ENCODE data around the gene ZMIZ1.

Gene ZMIZ1

DNA sequence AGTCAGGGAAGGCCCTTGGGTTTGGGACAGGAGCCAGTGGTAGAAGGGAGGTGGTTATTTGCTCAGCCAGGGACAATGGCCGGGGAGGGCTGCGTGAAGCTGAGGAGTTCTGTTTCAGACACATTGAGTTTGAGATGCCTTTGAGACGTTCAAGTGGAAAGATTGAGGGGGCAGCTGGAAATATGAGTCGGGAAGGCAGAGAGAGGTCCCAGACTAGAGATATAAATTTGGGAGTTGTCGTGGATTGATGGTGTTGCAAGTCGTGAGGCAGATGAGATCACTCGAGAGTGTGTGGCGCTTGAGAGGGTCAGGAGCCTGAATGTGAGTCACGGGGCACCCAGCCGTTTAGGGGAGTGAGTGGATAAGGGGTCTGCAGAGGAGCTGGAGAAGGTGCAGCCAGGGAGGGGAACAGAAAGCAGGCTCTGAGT lies 73.3 kb downstream of the ZMIZ1 start:
- DNase-seq, result no peak

DNA sequence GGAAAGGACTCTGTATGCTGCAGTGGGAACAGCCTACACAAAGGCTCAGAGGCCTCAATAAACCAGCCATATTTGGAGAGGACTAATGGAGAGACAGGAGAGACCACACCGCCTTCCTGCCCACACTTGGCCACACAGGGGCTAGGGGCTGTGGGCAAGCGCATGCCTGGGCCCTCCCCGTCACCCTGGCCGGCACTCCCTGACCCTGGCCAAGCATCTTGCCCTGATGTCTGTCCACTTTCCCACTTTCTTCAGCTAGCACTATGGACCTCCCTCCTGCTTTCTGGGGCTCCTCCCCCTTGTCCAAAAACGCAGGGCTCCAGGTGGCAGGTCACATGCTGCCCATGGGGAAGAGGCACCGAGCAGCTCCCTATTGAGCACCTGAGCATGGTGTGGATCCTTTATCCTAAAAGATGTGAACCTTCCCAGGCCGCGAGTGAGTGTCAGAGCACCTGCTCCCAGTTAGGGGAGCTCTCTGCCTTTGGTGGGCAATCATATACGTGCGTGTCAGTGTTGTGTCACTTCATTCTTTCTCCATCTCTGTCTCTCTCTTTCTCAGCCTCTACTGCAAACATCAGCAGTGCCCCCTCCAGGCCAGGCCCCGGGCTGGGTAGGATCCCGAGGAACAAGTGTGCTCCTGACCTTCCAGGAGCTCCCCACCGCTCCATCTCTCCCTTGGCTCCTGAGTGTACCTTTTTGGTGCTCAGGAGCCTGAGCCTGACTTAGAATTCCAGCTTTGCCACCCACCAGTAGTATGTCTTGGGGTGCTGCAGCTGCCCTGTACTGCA lies 74.0 kb downstream of the ZMIZ1 start:
- no peak for DNase-seq

DNA sequence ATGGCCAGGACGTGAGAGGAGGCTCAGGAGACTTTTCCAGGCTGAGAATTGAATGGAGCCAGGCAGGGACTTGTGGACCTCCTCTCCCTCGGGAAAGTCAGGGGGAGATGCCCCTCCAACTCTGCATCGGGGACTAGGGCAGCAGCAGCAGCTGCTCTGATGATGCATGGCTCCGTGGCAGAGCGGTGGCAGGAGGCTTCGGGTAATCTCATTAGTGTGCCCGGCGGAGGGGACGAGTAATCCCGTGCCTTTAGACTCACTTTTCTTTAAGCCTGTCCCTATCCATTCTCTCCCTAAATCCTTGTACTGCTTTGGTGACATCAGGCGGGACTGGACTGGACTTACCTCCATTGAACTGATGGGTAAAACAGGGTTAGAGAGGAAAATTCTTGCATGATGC lies 75.1 kb downstream of the ZMIZ1 start:
- no peak for DNase-seq

DNA sequence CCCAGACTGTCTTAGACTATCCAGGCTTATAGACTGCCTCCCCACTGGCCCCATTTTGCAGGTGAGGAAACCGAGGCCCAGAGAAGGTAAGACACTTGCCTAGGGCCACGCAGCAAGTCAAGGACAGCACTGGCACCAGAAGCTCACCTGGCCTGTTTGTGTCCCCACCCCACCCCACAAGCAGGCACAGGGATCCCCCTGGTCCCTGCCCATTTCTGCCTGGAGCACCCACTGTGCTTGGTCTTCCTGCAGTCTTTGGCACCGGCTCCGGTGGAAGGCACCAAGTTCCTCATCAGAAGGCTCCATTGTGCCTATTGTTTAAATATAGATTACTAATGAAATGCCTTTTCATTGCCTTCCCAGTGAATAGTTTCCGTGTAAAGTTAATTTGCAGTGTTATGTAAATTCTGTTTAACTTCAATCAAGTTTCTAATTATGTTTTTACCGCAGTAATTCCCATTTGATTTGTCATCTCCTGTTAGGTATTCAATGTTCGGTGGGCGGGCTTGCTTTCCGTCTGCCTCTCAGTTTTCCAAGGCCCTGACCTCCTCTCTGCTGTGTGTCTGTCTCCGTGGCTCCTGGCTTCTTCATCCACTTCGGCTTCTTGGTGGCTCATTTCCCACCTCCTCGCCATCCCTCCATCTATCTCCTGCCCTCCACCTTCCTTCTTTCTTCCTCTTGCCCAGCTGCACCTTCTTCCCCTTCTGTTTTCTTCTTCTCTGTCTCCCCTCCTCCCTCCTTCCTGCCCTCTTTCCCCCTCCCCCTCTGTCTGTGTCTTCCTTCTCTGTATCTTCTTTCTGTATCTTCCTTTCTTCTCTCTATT lies 75.8 kb downstream of the ZMIZ1 start:
- DNase-seq, result no peak

DNA sequence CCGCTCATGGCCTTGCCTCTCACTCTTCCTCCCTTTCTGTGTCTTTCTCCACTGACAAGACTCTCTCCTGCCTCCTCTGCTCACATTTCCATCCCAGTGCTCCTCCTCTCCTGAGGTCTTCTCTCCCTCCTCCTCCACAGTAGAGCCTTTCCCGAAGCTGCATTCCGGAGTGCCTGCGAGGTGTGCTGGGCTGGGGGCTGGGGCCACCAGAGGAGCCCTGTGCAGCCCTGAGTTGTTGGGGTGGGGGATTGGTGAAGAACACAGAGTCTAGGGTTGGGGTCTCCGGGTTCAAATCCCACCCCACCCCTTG lies 76.4 kb downstream of the ZMIZ1 start:
- DNase-seq, result no peak

DNA sequence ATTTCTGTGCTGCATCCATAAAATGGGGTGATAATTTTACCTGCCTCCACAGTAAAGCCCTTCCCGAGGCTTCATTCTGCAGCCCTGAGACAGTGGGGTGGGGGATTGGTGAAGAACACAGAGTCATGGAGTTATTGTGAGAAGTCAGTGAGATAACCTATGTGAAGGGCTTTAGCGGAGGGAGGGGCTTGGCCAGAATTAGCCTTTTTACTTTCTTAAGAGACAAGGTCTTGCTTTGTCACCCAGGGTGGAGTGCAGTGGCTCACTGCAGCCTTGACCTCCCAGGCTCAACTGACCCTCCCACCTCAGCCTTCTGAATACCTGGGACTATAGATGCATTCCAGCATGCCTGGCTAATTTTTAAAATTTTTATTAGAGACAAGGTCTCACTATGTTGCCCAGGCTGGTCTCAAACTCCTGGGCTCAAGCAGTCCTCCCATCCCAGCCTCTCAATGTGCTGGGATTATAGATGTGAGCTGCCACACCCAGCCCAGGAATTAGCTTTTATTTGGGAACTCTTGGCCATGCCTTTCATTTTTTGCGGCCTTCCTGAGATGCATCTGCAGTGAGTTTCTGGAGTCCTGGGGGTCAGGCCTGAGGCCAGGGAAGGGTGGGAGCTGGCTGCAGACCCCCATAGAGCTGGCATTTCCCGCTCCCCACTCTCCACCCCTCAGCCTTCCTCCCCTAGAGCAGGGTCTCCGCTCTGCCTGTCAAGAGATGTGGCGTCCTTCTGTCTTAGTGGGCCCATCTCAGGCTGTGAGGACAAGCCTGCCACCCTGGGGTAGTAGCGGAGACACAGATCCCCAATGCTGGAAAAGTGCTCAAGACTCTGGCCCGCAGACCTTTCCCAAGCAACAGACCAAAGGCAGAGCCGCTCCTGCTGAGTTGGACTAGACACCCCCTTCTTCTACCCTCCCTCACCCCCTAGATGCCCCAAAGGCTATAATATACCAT lies 77.0 kb downstream of the ZMIZ1 start:
- no peak for DNase-seq

DNA sequence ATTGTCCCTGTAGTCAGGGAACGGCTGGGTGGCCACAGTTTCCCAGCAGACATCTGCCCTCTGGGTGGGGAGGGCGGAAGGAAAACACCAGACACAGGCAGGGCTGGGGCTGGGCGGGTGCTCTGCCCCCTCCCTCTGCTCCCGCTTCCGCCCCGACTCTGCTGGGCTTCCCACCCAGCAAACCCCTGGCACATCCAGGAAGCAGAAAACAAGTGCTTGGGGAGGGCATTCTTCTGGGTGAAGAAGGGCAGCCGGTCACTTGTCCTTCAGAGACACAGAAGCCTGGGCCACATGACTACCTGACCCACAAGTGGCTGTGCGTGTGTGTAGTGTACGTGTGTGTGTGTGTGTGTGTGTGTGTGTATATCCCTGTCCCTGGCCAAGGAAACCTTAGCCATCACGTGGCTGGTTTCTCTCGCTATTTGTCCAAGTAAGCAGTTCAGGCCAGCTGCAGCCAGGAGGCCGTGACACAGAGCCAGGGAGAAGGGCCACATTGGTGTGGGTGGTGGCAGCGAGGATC lies 77.9 kb downstream of the ZMIZ1 start:
- DNase-seq, result no peak

DNA sequence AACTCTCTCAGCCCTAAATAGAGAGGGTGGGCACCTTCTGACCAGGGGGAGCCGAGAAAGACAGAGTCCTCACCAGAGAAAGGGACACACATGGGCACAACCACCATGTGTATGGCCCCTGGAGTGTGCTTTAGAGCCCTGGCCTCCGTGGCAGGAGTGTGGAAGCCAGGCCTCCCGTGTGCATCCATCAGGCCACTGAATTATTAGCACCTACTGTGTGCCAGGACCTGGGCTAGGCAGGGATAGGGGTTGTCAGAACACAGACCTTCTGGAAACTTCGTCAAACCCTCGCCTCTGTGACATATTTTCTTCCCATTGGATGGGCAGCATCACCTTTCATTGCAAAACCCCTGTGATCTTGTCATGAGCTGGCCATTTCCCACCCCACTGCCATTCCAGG lies 78.5 kb downstream of the ZMIZ1 start:
- no peak for DNase-seq

DNA sequence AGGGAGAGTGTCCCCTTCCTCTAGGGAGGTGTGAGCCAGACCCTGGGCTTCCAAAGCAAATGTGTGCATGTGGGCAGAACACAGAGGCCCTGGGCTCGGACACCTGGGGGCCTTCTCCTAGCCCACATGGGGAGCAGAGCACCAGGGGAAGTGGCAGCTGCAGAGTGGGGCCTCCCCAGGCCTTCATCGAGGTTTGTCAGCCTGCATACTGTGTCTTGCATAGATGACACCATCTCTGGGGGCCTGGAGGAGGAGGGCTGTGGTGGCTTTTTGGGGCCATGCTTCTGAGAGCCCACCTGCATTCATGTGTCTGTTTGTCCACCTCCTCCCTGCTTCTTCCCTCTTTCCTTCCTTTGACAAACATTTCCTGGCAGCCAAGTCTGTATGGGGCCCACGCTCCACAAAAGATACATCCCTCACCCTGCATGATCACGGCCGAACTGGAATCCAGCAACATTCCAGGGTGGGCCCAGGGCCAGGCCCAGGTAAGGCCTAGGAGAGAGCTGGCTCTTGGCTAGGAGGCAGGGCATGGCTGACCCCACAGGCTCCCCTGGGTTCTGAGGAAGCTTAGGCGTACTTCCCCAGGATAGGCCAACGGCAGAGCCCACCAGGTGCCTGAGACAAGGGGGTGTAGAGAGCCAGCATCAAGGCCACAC lies 79.2 kb downstream of the ZMIZ1 start:
- DNase-seq, result no peak

DNA sequence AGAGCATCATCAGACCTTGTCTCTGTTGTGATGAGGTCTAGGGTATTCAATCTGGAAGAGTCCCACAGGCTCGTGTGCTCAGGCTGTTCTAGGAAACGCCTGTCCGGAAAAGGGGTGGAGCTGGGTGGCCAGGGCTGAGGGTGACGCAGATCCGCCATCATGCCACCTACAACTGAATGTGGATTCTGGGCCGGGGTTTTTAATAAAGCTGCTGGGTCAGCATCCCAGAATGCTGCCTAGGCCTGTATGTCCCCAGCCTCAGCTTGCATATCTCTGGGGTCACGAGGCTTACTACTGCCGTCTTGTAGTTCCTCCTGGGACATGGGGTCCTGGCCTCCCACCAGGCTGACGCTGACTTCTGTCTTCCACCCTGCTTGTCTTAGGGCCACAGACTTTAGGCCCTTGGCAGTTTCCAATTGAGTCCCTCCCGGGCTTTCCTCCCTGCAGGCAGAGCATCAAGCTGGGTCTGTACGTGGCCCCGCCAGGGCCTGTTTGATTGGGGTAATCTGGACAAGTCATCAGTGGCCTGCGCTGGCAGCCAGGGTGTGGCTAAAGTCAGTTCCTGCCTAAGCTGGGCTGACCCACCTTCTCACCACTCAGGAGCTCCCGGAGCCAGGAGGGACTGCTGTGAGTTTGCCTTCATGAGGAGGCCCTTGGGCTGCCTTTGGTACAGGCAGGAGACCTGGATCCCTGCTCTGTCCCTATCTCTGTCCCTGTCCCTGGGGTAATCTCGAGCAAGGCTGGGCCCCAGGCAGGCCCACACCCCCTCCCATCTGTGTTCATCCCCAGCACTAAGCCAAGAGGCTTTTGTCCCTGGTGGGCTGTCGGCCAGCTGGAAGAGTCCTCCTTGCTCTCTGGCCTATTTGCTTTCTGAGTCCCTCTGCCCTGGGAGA lies 79.9 kb downstream of the ZMIZ1 start:
- no peak for DNase-seq

DNA sequence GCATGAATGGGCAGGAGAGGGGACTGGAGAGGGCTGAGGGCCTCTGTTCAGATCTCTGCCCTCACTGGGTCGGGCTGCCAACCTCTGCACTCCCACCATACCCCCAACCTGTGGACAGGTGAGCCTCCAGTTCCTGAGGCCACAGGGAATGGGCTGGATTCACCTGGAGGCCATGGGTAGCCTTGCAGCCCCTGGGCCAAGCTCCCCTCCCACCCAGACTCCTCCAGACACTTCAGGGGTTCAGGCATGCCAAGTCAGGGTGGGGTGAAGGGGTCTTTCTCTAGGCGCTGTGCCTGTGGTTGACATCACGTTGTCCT lies 80.5 kb downstream of the ZMIZ1 start:
- DNase-seq, result no peak

DNA sequence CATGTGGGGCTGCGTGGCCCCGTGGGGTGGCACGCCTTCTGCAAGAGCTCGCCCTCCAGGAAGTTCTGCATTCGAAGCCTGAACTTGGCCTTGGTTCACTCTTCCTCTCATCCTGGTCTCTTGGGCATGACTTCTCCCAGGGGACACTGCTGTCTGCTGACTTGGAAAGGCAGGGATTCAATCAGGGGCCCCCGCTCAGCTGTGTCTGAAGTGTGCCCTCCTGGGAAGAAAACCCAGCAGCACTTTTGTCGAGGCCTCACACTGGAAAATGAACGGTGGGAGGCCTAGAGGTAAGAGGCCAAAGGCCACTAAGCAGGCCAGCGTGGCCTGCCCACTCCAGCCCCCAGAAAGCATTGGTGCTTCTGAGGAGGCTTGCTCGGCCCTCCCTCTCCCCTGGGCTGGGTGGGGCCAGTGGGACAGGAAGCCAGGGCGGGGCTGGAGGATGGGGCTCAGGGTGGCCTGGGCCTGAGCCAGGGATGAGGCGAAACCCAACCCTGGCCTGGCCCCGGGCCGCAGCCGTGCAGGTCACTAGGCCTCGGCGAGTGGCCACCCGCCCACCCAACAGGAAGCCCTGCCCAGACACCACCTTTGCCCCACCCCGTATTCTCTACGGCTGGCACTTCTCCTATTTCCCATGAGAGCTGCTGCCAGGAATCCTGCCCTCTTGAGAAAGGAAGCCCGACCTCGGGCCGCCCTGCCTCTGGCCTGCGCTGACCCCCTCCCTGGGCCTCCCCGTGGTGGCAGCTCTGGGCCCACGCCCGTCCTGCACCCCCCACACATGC lies 81.1 kb downstream of the ZMIZ1 start:
- DNase-seq, result peak; percentile 70

DNA sequence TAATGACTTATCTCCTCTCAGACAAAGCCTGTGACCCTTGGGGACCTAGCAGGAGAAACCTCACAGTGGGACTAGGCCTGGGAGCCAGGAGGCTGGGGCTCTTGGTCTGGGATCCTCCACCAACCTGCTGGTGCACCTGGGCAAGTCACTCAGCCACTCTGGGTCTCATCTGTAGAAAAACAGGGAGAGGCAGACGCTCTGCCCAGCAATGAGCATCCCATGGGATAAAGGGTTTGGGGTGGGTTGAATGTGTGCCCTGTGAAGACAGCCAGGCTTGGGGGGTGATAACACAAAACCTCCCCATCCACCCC lies 81.6 kb downstream of the ZMIZ1 start:
- DNase-seq, result no peak

DNA sequence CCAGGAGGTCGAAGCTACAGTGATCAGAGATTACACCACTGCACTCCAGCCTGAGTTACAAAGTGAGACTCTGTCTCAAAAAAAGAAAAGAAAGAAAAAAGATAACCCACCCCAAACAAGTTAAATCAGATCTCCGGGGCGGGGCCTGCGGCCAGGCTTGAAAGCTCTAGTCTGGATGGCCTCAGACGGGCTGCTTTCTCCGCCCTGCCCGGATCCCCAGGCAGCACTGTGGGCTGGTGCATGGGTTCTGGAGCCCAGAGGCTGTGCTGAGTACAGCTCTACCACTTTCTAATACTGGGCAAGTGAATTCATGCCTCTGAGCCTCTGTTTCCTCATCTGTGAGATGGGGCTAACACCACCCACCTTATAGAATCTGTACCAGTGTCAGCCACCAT lies 83.7 kb downstream of the ZMIZ1 start:
- DNase-seq, result no peak

DNA sequence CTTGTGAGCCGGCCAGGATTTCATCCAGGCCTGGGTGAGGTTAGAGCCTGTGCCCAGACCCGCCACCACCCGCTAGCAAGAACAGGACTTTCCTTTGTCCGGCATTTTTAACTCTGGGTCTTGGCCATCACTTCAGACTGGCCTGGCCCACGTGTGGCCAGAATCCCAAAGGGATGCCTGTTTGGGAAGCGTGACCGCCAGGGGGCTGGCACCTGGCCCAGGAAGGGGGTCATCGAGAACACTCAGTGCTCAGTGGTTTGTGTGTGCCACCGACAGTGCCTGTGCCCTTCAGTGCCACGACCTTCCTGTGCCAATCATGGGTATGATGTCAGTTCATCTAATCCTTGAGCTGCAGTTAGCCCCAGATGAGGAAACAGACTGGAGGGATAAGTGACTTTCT lies 85.0 kb downstream of the ZMIZ1 start:
- DNase-seq, result no peak

DNA sequence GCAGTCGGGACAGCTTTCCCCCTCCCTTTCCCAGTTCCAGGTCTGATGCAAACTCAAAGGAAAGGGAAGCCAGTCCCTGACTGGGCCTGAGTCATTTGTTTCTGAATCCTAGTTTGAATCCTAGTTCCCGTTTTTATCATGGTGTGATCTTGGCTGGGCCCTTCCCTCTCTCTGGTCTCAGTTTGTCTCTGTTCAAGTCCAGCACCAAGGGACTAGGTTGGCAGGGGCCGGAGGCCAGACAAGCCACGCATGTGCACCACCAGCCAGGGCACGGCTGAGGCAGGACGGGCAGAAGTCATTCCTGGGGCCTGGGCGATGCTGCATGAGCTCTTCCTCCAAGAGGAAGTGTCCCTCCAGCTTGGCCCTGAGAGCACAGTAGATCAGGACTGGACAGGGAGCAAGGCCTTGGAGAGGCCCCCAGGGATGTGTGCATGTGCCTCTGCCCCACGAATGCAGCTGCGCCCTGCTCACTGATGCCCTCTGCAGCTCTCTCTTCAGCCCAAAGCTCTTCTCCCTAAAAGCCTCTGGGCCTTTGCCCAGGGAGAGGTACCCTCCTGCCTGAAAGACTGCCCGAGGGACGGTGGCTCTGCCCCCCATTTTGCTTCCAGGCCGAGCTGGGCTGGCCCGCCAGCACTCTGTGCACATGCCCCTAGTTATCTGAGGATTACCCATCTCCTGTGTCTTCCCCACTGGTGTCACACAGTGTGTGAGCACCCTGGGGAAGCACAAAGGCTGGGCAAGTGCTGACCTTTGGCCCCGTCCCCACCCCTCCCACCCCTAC lies 86.7 kb downstream of the ZMIZ1 start:
- DNase-seq, result no peak

DNA sequence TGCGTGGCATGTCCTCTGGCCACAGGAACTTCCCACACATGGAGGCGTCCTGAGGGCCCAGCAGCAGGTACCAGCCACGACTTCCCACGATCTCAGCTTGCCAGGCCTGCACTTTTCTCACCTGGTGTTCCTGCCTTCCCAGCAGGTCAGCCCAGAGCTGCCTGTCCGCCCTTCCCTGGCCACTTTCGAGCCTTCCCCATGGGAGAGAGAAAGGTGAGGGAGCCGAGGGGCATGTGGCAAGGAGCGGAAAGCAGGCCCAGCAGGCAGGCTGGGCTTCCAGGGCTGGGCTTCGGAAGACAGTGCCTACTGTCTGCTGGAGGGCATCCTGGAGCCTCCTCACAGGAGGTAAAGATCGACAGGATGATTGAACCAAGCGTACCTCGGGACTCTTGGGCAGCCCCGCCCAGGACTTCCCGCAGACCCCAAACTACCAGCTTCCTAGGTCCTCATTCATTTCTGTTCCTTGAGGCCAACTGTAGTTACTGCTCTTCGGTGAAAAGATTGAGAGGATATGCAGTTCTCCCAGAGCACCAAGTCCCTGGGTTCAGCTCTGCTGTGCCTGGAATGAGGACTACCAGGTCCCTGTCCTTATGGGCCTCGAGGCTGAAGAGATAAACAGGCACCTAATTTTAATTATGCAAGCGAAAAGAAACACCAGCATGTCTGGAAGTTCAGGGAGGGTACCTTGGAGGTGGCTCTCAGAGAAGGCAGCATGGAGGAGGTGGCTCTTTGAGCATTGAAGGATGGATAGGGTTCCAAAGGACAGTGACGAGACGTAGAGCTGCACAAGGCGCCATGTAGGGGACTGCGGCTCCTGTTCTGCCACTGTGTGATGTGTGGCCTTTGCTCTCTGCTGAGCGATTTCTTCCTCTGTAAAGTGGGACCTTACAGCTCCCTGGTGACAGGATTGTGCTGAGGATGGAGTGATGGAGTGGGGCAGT lies 87.8 kb downstream of the ZMIZ1 start:
- no peak for DNase-seq

DNA sequence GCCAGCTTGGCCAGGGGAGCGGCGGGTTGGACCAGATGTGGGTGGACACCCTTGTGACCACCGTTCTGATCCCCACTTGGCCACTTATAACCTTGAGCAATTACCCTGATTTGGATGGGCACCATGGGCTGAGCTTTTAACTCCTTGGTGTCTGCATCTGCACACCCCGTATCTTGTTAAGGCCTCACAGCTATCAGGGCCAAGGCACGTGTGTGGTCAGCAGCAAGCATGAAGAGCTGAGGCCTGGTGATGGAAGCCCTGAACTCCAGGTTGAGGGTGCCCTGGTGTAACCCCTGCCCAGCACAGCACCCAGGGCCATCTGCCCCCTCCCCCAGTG lies 89.2 kb downstream of the ZMIZ1 start:
- no peak for DNase-seq

DNA sequence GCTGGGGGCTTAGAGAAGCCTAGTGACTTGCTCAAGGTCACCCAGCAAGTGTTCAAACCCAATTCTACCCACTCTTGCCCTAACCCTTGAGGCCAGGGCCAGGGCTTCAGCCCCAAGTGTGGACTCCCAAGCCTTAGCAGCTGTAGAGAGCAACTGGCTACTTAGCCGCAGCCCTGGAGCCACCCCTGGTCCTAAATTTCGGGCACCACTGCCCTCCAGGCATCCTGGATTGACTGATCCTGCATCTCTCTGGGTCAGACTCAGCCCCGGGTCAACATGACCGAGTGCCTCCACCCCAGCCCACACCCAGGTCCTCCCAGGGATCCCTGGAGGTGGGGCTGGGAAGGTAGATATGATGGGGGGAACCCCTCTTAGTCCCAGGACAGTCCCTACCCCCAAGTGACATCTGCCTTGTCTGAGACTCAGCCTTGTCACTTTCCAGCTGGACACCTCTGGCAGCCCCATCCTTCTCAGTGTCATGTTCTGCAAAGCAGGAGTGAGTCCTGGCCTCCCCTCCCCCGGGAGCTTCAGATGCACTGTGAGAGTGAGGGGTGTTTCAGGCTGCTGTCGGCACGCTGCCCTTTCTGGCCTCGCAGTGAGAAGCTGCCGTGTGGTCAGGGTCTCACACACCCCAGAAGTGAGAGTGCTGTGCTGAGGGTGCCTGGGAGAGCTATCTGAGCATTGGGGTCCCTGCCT lies 89.8 kb downstream of the ZMIZ1 start:
- no peak for DNase-seq

All from activated CD8-positive, alpha-beta memory T cell treated with anti-CD3 and anti-CD28 coated beads, Interleukin-2, amount 50 U/mL, for 48 hours (primary cell).